H1 (cell line): ENCODE data around the gene GAS7. TPM values are rescaled to one million over a fixed set of nuclear protein-coding genes. Genes with fewer than 3 reads are reported as not detected.
"Not testable (repeated sequence)": the region's sequence is repeated elsewhere in the genome, so short reads cannot be mapped to it uniquely, and the experiment has no call there.

Experiments
- CTCF ChIA-PET: fragments of 300-600 bp; sonication (Branson Sonifier 250); formaldehyde crosslinking; loops from one replicate; lab custom pipeline; 2021; ENCODE audit not compliant: partially characterized antibody; lab: Charles Lee
- POLR2A ChIA-PET: fragments of 300-600 bp; sonication (Branson Sonifier 250); formaldehyde crosslinking; loops from one replicate; lab custom pipeline; 2021; ENCODE audit warnings: inconsistent platforms; ENCODE audit not compliant: partially characterized antibody; lab: Charles Lee
- DNase-seq, 2 experiments: peaks; one replicate each; pipeline versions ENCODE4 v3.0.0 to v3.0.0-alpha.2; 2010 to 2022; ENCODE audit warnings: low spot score in 2 of 2, low read depth in 1 of 2, mixed read lengths in 1 of 2
- FAIRE-seq: peaks from 2 replicates; lab custom pipeline; 2011; peaks lifted over from hg19 to GRCh38; lab: Jason Lieb, UNC
- H2AFZ ChIP-seq: 2 replicates; pipeline ENCODE4 v1.8.1; 2012; ENCODE audit warnings: low read length, inconsistent platforms
- H2AK5ac ChIP-seq: 2 replicates; pipeline ENCODE4 v1.6.1; 2013; ENCODE audit warnings: low read depth, low read length
- H2BK120ac ChIP-seq: replicated peaks from 2 replicates; pipeline ENCODE3; 2013; ENCODE audit warnings: low read depth, low read length, inconsistent platforms
- H2BK12ac ChIP-seq: 2 replicates; pipeline ENCODE4 v1.6.1; 2013; ENCODE audit warnings: low read depth, low read length
- H2BK15ac ChIP-seq: 2 replicates; pipeline ENCODE4 v1.6.1; 2013; ENCODE audit warnings: low read length
- H2BK20ac ChIP-seq: 2 replicates; pipeline ENCODE4 v1.6.1; 2013; ENCODE audit warnings: low read length
- H2BK5ac ChIP-seq: 2 replicates; pipeline ENCODE4 v1.6.1; 2013; ENCODE audit warnings: low read depth, low read length
- H3K14ac ChIP-seq: 2 replicates; pipeline ENCODE4 v1.6.1; 2013; ENCODE audit warnings: inconsistent platforms; ENCODE audit not compliant: insufficient read length
- H3K18ac ChIP-seq: 2 replicates; pipeline ENCODE4 v1.6.1; 2013; ENCODE audit warnings: low read length; ENCODE audit errors: extremely low read depth
- H3K23ac ChIP-seq: 2 replicates; pipeline ENCODE4 v1.6.1; 2013; ENCODE audit warnings: inconsistent platforms; ENCODE audit not compliant: insufficient read length
- H3K23me2 ChIP-seq: 2 replicates; pipeline ENCODE4 v1.6.1; 2013; ENCODE audit warnings: low read depth, low read length
- H3K27ac ChIP-seq: 2 replicates; pipeline ENCODE4 v1.6.1; 2011; ENCODE audit warnings: low read depth, low read length, inconsistent platforms
- H3K27me3 ChIP-seq, 4 experiments: replicated peaks in 1 of 4; 1 replicate in 1 of 4; 2 replicates in 3 of 4; pipeline versions ENCODE4 v1.6.1 to v1.8.1; 2011 to 2013; ENCODE audit warnings: low read length in 3 of 4, mild to moderate bottlenecking in 3 of 4, inconsistent platforms in 2 of 4, mixed read lengths in 2 of 4, moderate library complexity in 1 of 4; ENCODE audit not compliant: control insufficient read depth in 3 of 4, insufficient read depth in 3 of 4; ENCODE audit errors: extremely low read depth in 1 of 4
- H3K36me3 ChIP-seq, 4 experiments: 2 replicates each; pipeline versions ENCODE4 v1.6.1 to v1.8.1; 2011 to 2013; ENCODE audit warnings: mild to moderate bottlenecking in 4 of 4, low read length in 3 of 4, moderate library complexity in 2 of 4, control low read depth in 1 of 4, inconsistent platforms in 1 of 4; ENCODE audit not compliant: insufficient read depth in 4 of 4, control insufficient read depth in 2 of 4
- H3K4ac ChIP-seq: replicated peaks from 2 replicates; pipeline ENCODE3; 2013; ENCODE audit warnings: low read length, low read depth, mixed read lengths, inconsistent platforms; ENCODE audit not compliant: insufficient read length
- H3K4me1 ChIP-seq, 4 experiments: replicated peaks in 1 of 4; 1 replicate in 1 of 4; 2 replicates in 3 of 4; pipeline versions ENCODE4 v1.6.1 to v1.8.1; 2011 to 2013; ENCODE audit warnings: low read length in 3 of 4, inconsistent platforms in 2 of 4, mixed read lengths in 1 of 4; ENCODE audit not compliant: insufficient read depth in 4 of 4, control insufficient read depth in 3 of 4
- H3K4me2 ChIP-seq, 2 experiments: 2 replicates each; pipeline versions ENCODE4 v1.6.1 to v1.8.1; 2011 to 2013; ENCODE audit warnings: low read depth in 2 of 2, low read length in 2 of 2, control low read depth in 1 of 2, inconsistent platforms in 1 of 2, mild to moderate bottlenecking in 1 of 2; ENCODE audit not compliant: insufficient read depth in 1 of 2
- H3K4me3 ChIP-seq, 4 experiments: fragments of 200-600, 300-600 bp in 1 of 4; sonication (generic), shearing (Covaris generic), sonication (Bioruptor Twin) in 1 of 4; 2 replicates each; pipeline versions ENCODE4 v1.5.1 to v1.8.1; 2011 to 2016; ENCODE audit warnings: low read length in 4 of 4, low read depth in 3 of 4, control low read depth in 2 of 4, inconsistent platforms in 2 of 4, mild to moderate bottlenecking in 2 of 4, mixed read lengths in 1 of 4, moderate library complexity in 1 of 4; ENCODE audit not compliant: insufficient read depth in 2 of 4; ENCODE audit errors: extremely low read depth in 1 of 4
- H3K56ac ChIP-seq: replicated peaks from 2 replicates; pipeline ENCODE3; 2013; ENCODE audit warnings: low read depth, mild to moderate bottlenecking, mixed read lengths, low read length, inconsistent platforms; ENCODE audit not compliant: insufficient read length
- H3K79me1 ChIP-seq: 2 replicates; pipeline ENCODE4 v1.6.1; 2013; ENCODE audit warnings: low read depth, low read length, control low read depth
- H3K79me2 ChIP-seq, 2 experiments: 2 replicates each; pipeline versions ENCODE4 v1.6.1 to v1.8.1; 2012 to 2013; ENCODE audit warnings: low read length in 2 of 2, mild to moderate bottlenecking in 2 of 2, inconsistent platforms in 1 of 2; ENCODE audit not compliant: insufficient read depth in 2 of 2, control insufficient read depth in 1 of 2
- H3K9ac ChIP-seq, 4 experiments: replicated peaks in 1 of 4; 1 replicate in 1 of 4; 2 replicates in 3 of 4; pipeline versions ENCODE4 v1.6.1 to v1.8.1; 2011 to 2013; ENCODE audit warnings: low read depth in 3 of 4, low read length in 3 of 4, control low read depth in 2 of 4, mild to moderate bottlenecking in 2 of 4, moderate library complexity in 2 of 4, inconsistent platforms in 1 of 4; ENCODE audit errors: extremely low read depth in 1 of 4
- H3K9me3 ChIP-seq, 2 experiments: 2 replicates each; pipeline versions ENCODE4 v1.6.1 to v1.8.1; 2012 to 2013; ENCODE audit warnings: mild to moderate bottlenecking in 2 of 2, moderate library complexity in 2 of 2, control low read depth in 1 of 2, inconsistent platforms in 1 of 2, low read depth in 1 of 2, low read length in 1 of 2, mixed read lengths in 1 of 2; ENCODE audit not compliant: insufficient read depth in 2 of 2
- H4K20me1 ChIP-seq, 2 experiments: replicated peaks in 1 of 2; 2 replicates each; pipeline versions ENCODE3 to v1.8.1; 2011 to 2013; ENCODE audit warnings: inconsistent platforms in 2 of 2, low read length in 2 of 2, mild to moderate bottlenecking in 1 of 2; ENCODE audit not compliant: insufficient read depth in 2 of 2, control insufficient read depth in 1 of 2
- H4K5ac ChIP-seq: 2 replicates; pipeline ENCODE4 v1.6.1; 2013; ENCODE audit warnings: low read length, low read depth, mixed read lengths, inconsistent platforms; ENCODE audit not compliant: insufficient read length
- H4K8ac ChIP-seq: 2 replicates; pipeline ENCODE4 v1.8.0; 2013; ENCODE audit warnings: mild to moderate bottlenecking, moderate library complexity, low read length, inconsistent platforms; ENCODE audit not compliant: insufficient read depth; ENCODE audit errors: extremely low read depth
- H4K91ac ChIP-seq: replicated peaks from 2 replicates; pipeline ENCODE3; 2013; ENCODE audit warnings: low read length, mixed read lengths, inconsistent platforms; ENCODE audit not compliant: insufficient read length
- SIN3A ChIP-seq, 2 experiments: IDR thresholded peaks in 1 of 2; conservative IDR thresholded peaks in 1 of 2; 2 replicates each; pipeline ENCODE4 v1.6.1; 2011 to 2012; ENCODE audit warnings: low read length in 2 of 2, improper control_type of control experiment in 1 of 2, low read depth in 1 of 2, mild to moderate bottlenecking in 1 of 2
- TEAD4 ChIP-seq: IDR thresholded peaks from 2 replicates; pipeline ENCODE4 v1.6.1; 2012; ENCODE audit warnings: low read depth, low read length, inconsistent platforms, mixed read lengths
- WGBS, 2 experiments: shearing (Covaris generic) in 1 of 2; methylation state at CpG; one replicate each; pipeline versions ENCODE4 v1.1.6 to v1.1.7; 2013 to 2015; ENCODE audit warnings: low lambda C conversion rate in 2 of 2, mixed read lengths in 2 of 2, inconsistent platforms in 1 of 2, low coverage in 1 of 2, missing lambda C conversion rate in 1 of 2; ENCODE audit not compliant: insufficient replicate concordance in 2 of 2, insufficient coverage in 1 of 2, insufficient read length in 1 of 2; ENCODE audit errors: extremely low coverage in 1 of 2, missing lambda C conversion rate in 1 of 2; 5-methylcytosine and 5-hydroxymethylcytosine counted together
- polyA plus RNA-seq, 7 experiments: library from polyadenylated mRNA; depleted of rRNA in 3 of 7; stranded (reverse) in 5 of 7; unstranded in 2 of 7; fragments of >200 nt in 5 of 7; fragments of 200-250 nt in 2 of 7; gene quantifications; 1 replicate in 5 of 7; 2 replicates in 1 of 7; 4 replicates in 1 of 7; pipeline versions ENCODE4 v1.2.1 to v1.2.3, GENCODE V29; 2011 to 2013; ENCODE audit warnings: missing spikeins in 2 of 7, mixed read lengths in 2 of 7
- total RNA-seq: library from RNA; stranded (reverse); fragmentation: NEBNext Ultra II Directional; extraction: Animal tissue kit (Norgen Biotek cat#: 25700); gene quantifications from 2 replicates; pipeline ENCODE4 v1.2.1, GENCODE V29; 2021

GAS7 gene
- total and polyA plus RNA-seq, 2 of the 8 experiments (the other 6 are each of a cell fraction or from before 2014, with no cell fraction given), result 5.0 to 14.5 TPM

- TF ChIP-seq TEAD4 (no peak), SIN3A (conservative IDR thresholded peaks at IDR 0.05 in 1 of 2, IDR thresholded peaks at IDR 0.05 in 1 of 2; ENCODE audit: low read depth in 1 of 2, low read length in 2 of 2) (no peak)
These were observed 179.9 kb downstream of the GAS7 start (continued) for GRCh38 chr17:10018461-10018891.

DNA sequence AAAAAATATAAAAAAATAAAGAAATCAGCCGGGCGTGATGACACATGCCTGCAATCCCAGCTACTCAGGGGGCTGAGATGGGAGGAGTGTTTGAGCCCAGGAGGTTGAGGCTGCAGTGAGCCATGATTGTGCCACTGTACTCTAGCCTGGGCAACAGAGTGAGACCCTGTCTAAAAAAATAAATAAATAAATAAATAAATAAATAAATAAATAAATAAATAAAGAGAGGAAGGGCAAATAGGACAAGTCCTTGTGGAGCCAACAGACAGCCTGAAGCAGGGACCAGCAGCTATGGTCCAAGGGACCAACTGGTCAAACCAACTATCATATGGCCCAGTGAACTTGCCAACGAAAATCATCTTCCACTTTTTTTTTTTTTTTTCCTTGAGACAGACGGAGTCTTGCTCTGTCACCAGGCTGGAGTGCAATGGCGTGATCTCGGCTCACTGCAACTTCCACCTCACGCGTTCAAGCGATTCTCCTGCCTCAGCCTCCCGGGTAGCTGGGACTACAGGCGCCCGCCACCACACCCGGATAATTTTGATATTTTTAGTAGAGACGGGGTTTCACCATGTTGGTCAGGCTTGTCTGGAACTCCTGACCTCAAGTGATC is 181.3 kb downstream of the GAS7 start:
- H3K36me3 ChIP-seq, H4K8ac ChIP-seq, H3K27me3 ChIP-seq, H3K9me3 ChIP-seq, H3K14ac ChIP-seq, H4K5ac ChIP-seq, H3K27ac ChIP-seq, H3K23ac ChIP-seq, H3K79me2 ChIP-seq, H4K91ac ChIP-seq, H2BK5ac ChIP-seq, H3K23me2 ChIP-seq, H3K4ac ChIP-seq, H2BK12ac ChIP-seq, DNase-seq, H2BK15ac ChIP-seq, H4K20me1 ChIP-seq, H3K9ac ChIP-seq, POLR2A ChIA-PET, H3K18ac ChIP-seq, H3K79me1 ChIP-seq, H3K4me3 ChIP-seq, H2AK5ac ChIP-seq, H2AFZ ChIP-seq, H3K56ac ChIP-seq, H2BK20ac ChIP-seq, FAIRE-seq, H3K4me2 ChIP-seq, H2BK120ac ChIP-seq: not testable (repeated sequence)
- peaks cover 0 to 10% (median 5%) of the 10 kb centered on the region in 4 experiments; a peak in 5 of 7 replicates for H3K4me1 ChIP-seq
- 94% methylated on average over 14 of the region's 14 CpGs; no CpG with 5 or more reads in 1 of the 2 experiments for WGBS, 2 experiments
- CTCF ChIA-PET, result interaction anchor here (0.6 to 2.4 kb wide), 5 partner anchors 29 to 600 kb away, joined by 3 to 11 read pairs (median 4); no protein-coding TSS in a partner anchor
